Lower lobe of right lung (tissue), 2 donors: ENCODE results near the gene GNB5. TPM values are rescaled to one million over a fixed set of nuclear protein-coding genes. Genes with fewer than 3 reads are reported as not detected.

Experiments used
- ATAC-seq, 2 donors: fragments of 200-7000 bp; cut with Tn5 transposase; one replicate each; pipeline ENCODE4 v1.9.1; 2020 to 2022; ENCODE audit warnings: mild to moderate bottlenecking in 2 of 2, moderate library complexity in 2 of 2
- DNase-seq: peaks from one replicate; pipeline ENCODE4 v3.0.0-alpha.2; 2020
- H3K27ac ChIP-seq: fragments of 200-600 bp; one replicate; pipeline ENCODE4 v1.8.0; 2022
- H3K27me3 ChIP-seq: fragments of 200-600 bp; one replicate; pipeline ENCODE4 v1.8.0; 2022; ENCODE audit warnings: low read depth
- H3K36me3 ChIP-seq: fragments of 200-600 bp; one replicate; pipeline ENCODE4 v1.8.0; 2022; ENCODE audit warnings: mild to moderate bottlenecking
- H3K4me1 ChIP-seq: fragments of 200-600 bp; one replicate; pipeline ENCODE4 v1.8.0; 2022
- H3K4me3 ChIP-seq: fragments of 200-600 bp; one replicate; pipeline ENCODE4 v1.8.0; 2022; ENCODE audit warnings: mild to moderate bottlenecking
- H3K9me3 ChIP-seq: fragments of 200-600 bp; one replicate; pipeline ENCODE4 v1.8.0; 2022
- intact Hi-C: fragments of 100-400 bp; cut with DNase I; formaldehyde crosslinking; loops from one replicate; pipeline ENCODE4 v1.11.0; 2022
- total RNA-seq: library from RNA; stranded (reverse); fragmentation: NEBNext Ultra II Directional; extraction: Animal tissue kit (Norgen Biotek cat#: 25700); gene quantifications from one replicate; pipeline ENCODE4 v1.2.1, GENCODE V29; 2021
- TF ChIP-seq, protein P1 (sequence below): fragments of 200-600 bp; IDR thresholded peaks from one replicate; pipeline ENCODE4 v1.8.0; 2022; ENCODE audit warnings: antibody characterized with exemption, mild to moderate bottlenecking
- donor health status: DM: no; HTN: yes; CAD: no; lungs with severe emphysema.

The GNB5 gene
- total RNA-seq, 1 donor from 2014 or later: 14.1 TPM

DNA sequence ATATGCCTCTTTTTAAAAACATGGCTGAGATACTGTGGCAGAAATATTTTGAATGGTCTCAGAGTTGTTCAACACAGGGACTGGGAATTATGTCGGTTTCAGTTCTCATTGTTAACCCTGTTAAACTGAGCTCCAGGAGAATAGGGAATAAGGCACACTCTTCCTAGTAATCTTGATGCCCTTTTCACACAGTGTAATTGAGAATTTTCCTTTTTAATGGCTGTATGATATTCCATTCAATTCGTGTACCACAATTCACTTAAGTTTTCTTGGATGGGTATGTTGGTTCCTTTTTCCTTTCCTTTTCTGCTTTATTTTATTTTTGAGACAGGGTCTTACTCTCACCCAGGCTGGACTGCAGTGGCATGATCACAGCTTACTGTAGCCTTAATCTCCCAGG is 44.9 kb downstream of the GNB5 start:
- H3K27ac ChIP-seq: no peak overlapping the region
- DNase-seq (no peak), ATAC-seq (no peak)
- no peaks in the 10 kb centered on the region for H3K27me3 ChIP-seq
- H3K4me3 ChIP-seq: no peak overlapping the region
- intact Hi-C loops: no loop called here
- peaks cover 34% of the 10 kb centered on the region for H3K36me3 ChIP-seq
- H3K4me1 ChIP-seq: no peaks in the 10 kb centered on the region
- TF ChIP-seq, protein P1, sequence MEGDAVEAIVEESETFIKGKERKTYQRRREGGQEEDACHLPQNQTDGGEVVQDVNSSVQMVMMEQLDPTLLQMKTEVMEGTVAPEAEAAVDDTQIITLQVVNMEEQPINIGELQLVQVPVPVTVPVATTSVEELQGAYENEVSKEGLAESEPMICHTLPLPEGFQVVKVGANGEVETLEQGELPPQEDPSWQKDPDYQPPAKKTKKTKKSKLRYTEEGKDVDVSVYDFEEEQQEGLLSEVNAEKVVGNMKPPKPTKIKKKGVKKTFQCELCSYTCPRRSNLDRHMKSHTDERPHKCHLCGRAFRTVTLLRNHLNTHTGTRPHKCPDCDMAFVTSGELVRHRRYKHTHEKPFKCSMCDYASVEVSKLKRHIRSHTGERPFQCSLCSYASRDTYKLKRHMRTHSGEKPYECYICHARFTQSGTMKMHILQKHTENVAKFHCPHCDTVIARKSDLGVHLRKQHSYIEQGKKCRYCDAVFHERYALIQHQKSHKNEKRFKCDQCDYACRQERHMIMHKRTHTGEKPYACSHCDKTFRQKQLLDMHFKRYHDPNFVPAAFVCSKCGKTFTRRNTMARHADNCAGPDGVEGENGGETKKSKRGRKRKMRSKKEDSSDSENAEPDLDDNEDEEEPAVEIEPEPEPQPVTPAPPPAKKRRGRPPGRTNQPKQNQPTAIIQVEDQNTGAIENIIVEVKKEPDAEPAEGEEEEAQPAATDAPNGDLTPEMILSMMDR: no peak
- no peaks in the 10 kb centered on the region for H3K9me3 ChIP-seq

DNA sequence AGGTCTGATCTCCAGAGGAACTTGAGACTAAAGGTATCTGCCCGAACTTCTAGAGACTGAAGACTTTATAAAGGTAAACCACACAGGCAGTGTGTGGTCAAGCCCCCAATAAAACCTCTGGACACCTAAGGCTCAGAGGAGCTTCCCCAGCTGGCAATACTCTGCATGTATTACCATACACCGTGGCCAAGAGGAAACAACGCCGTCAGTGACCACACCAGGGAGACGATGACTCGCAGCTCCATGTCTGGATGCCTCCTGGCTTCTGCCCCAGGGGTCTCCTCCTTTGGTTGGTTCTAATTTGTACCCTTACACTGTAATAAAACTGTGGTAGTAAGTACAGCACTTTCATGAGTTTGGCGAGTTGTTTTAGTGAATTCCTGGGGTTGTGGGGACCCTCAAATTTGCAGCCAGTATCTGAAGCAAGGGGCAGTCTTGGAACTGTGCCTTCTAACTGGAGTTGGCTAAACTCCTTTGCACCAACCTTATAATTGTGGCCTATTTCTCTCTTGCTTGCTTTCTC is 46.5 kb downstream of the GNB5 start:
- no peaks in the 10 kb centered on the region for H3K27me3 ChIP-seq
- no peak overlapping the region for H3K4me3 ChIP-seq
- no peaks in the 10 kb centered on the region for H3K4me1 ChIP-seq
- no peak for ATAC-seq
- intact Hi-C loops: no loop called here
- no peak overlapping the region for H3K27ac ChIP-seq
- H3K36me3 ChIP-seq: peaks cover 21% of the 10 kb centered on the region
- DNase-seq: no peak
- no peaks in the 10 kb centered on the region for H3K9me3 ChIP-seq
- TF ChIP-seq, protein P1: no peak

DNA sequence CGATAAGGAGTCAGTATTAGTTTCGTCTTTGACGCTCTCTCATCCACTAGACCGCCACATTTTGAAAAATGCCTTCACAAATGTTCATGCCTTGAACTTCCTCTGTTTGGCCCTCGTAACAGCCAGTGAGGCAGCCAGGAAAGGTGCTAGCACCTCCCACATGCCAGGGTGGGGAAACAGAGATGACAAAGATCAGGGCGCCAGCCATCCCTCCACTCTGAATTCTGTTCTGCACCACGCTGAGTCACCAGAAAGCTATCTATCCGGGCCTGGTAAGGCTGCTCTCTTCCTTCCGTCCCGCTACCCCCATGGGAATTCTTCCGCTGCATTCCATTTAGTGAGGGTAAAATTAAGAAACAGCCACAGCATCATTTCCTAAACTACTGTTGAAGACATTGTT is 47.3 kb downstream of the GNB5 start:
- Histone ChIP-seq H3K27ac (no peak overlapping the region), H3K27me3 (no peaks in the 10 kb centered on the region), H3K9me3 (no peaks in the 10 kb centered on the region), H3K4me3 (no peak overlapping the region), H3K4me1 (no peaks in the 10 kb centered on the region), H3K36me3 (peaks cover 15% of the 10 kb centered on the region)
- intact Hi-C loops: no loop called here
- TF ChIP-seq, protein P1: no peak
- ATAC-seq: no peak
- DNase-seq: no peak

DNA sequence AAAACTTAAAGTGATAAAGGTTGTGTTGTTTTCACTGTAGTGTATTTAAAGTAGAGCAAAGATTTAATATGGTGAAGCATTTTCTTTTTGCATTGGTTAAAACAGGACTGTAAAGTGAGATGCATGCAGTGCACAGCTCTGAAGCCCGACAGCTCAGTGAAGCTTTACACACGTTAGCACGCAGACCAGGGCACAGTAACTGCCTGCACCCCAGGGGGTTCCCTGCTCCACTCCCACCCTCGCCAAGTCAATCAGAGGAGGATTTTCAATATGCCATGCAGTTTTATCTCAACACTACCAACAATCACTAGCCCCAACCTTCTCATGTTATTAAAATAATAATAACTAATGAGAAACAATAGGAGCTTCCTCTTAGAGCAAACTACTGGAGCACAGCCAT is 50.5 kb downstream of the GNB5 start:
- DNase-seq (no peak), ATAC-seq (no peak)
- TF ChIP-seq, protein P1: no peak
- Histone ChIP-seq H3K4me1 (peaks cover 5% of the 10 kb centered on the region), H3K36me3 (peaks cover 10% of the 10 kb centered on the region), H3K9me3 (no peaks in the 10 kb centered on the region), H3K27me3 (no peaks in the 10 kb centered on the region), H3K4me3 (no peak overlapping the region), H3K27ac (no peak overlapping the region)
- intact Hi-C loops: no loop called here

DNA sequence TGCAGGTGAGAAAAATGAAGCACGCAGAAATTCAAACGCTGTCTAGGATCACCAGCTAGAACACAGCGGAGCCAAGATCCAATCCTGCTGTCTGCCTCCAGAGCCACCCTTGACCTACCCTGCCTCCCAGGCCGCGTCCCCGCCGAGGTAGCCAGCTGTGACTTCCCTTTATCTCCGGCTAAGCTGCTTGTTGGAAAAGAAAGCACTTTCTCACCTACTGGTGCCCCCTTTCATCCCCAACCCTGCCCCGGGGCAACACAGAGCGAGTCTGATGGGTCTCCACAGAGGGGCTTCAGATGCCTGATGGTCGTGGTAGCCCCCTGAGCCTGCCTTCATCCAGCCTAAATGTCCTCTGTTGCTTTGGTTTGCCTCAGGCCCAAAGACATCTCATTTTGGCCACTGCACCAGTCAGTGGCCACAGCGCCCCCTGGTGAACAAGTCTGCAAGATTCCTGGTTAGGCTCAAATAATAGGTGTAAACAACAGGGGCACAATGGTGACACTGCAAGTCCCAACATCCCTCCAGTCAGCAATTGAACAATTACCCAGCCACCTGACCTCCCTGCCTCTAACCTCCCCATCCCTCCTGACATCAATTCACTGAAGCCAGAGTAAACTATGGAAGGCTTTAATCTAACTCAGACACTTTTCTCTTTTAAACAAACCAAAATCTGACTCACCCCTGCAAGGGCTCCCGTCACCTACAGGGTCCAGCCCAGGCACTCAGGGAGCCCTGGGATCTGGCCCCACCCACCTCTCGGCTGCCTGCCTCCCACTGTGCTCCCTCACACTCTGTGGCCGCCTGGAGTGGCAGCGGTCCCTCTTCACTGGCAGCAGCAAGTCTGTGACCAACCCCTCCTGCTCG is 51.4 kb downstream of the GNB5 start:
- intact Hi-C loops: no loop called here
- Histone ChIP-seq H3K4me1 (peaks cover 13% of the 10 kb centered on the region), H3K27ac (no peak overlapping the region), H3K4me3 (no peak overlapping the region), H3K9me3 (no peaks in the 10 kb centered on the region), H3K36me3 (peaks cover 12% of the 10 kb centered on the region), H3K27me3 (no peaks in the 10 kb centered on the region)
- DNase-seq (peak; percentile 73), ATAC-seq (peak; percentile 53 to 68)
- TF ChIP-seq, protein P1: peak; percentile 72
